SK-N-SH (cell line): ENCODE data around the gene ALOXE3. TPM values are rescaled to one million over a fixed set of nuclear protein-coding genes. Genes with fewer than 3 reads are reported as not detected.

Experiments used
- CTCF ChIA-PET: fragments of 300-600, 350-600 bp; formaldehyde crosslinking; extraction: SDS; loops from one replicate; lab custom pipeline; 2021; lab: Yijun Ruan, JAX
- POLR2A ChIA-PET: fragments of 350-600 bp; sonication (Branson Sonifier 250); formaldehyde crosslinking; extraction: SDS; loops from one replicate; lab custom pipeline; 2020; ENCODE audit warnings: antibody characterized with exemption, inconsistent platforms; lab: Yijun Ruan, JAX
- DNase-seq: peaks from one replicate; pipeline ENCODE4 v3.0.0; 2012
- H2AFZ ChIP-seq: fragments of 200-600 bp; sonication (generic); 2 replicates; pipeline ENCODE4 v1.8.1; 2016; ENCODE audit warnings: antibody characterized with exemption, mild to moderate bottlenecking, low read depth
- H3F3A ChIP-seq: fragments of 200-600 bp; sonication (generic); replicated peaks from 2 replicates; pipeline ENCODE3; 2016; ENCODE audit warnings: antibody characterized with exemption, mild to moderate bottlenecking; ENCODE audit not compliant: insufficient read depth
- H3K27ac ChIP-seq, 2 experiments: fragments of 200-500 bp in 1 of 2; fragments of 200-600 bp in 1 of 2; sonication (Bioruptor generic) in 1 of 2; sonication (generic), shearing (Covaris generic) in 1 of 2; 2 replicates each; pipeline versions ENCODE4 v1.5.1 to v1.6.1; 2014 to 2016; ENCODE audit warnings: low read depth in 2 of 2, inconsistent platforms in 1 of 2, low read length in 1 of 2, mild to moderate bottlenecking in 1 of 2, mixed read lengths in 1 of 2
- H3K27me3 ChIP-seq: fragments of 200-600 bp; sonication (generic), shearing (Covaris generic); 2 replicates; pipeline ENCODE4 v1.6.1; 2016; ENCODE audit warnings: mixed run types; ENCODE audit not compliant: insufficient read depth
- H3K36me3 ChIP-seq, 2 experiments: fragments of 200-500 bp in 1 of 2; fragments of 200-600 bp in 1 of 2; sonication (Bioruptor generic) in 1 of 2; sonication (generic) in 1 of 2; replicated peaks in 1 of 2; 2 replicates each; pipeline versions ENCODE3 to v1.5.1; 2014 to 2016; ENCODE audit warnings: low read length in 1 of 2, mild to moderate bottlenecking in 1 of 2; ENCODE audit not compliant: insufficient read depth in 2 of 2, control insufficient read depth in 1 of 2
- H3K4me1 ChIP-seq, 2 experiments: fragments of 200-500 bp in 1 of 2; fragments of 200-600 bp in 1 of 2; sonication (Bioruptor generic) in 1 of 2; sonication (generic), shearing (Covaris generic) in 1 of 2; 2 replicates each; pipeline versions ENCODE4 v1.5.1 to v1.6.1; 2014 to 2016; ENCODE audit warnings: low read depth in 1 of 2, low read length in 1 of 2, mixed run types in 1 of 2; ENCODE audit not compliant: insufficient read depth in 2 of 2, control insufficient read depth in 1 of 2
- H3K4me2 ChIP-seq: fragments of 200-600 bp; sonication (generic), shearing (Covaris generic); 2 replicates; pipeline ENCODE4 v1.6.1; 2017; ENCODE audit warnings: mixed run types
- H3K4me3 ChIP-seq, 2 experiments: fragments of 200-500 bp in 1 of 2; fragments of 200-600 bp in 1 of 2; sonication (Bioruptor generic) in 1 of 2; sonication (generic), shearing (Covaris generic) in 1 of 2; 2 replicates each; pipeline versions ENCODE4 v1.5.1 to v1.8.1; 2014 to 2016; ENCODE audit warnings: low read depth in 2 of 2, inconsistent platforms in 1 of 2, low read length in 1 of 2, mild to moderate bottlenecking in 1 of 2, mixed read lengths in 1 of 2, moderate library complexity in 1 of 2
- H3K79me2 ChIP-seq: fragments of 200-600 bp; sonication (generic); 2 replicates; pipeline ENCODE4 v1.8.1; 2017; ENCODE audit warnings: mild to moderate bottlenecking; ENCODE audit not compliant: insufficient read depth
- H3K9ac ChIP-seq: fragments of 200-600 bp; sonication (generic); 2 replicates; pipeline ENCODE4 v1.6.1; 2017; ENCODE audit warnings: mixed run types
- H3K9me2 ChIP-seq: fragments of 200-600 bp; sonication (generic); 2 replicates; pipeline ENCODE4 v1.6.1; 2017; ENCODE audit warnings: mixed run types
- H3K9me3 ChIP-seq: fragments of 200-600 bp; sonication (generic); 2 replicates; pipeline ENCODE4 v1.6.1; 2017; ENCODE audit warnings: mixed run types, mild to moderate bottlenecking, moderate library complexity
- H4K20me1 ChIP-seq: fragments of 200-600 bp; sonication (generic); 2 replicates; pipeline ENCODE4 v1.6.1; 2017; ENCODE audit warnings: mild to moderate bottlenecking, mixed run types; ENCODE audit not compliant: insufficient read depth
- CTCF ChIP-seq: fragments of 200-600 bp; sonication (generic); IDR thresholded peaks from 2 replicates; pipeline ENCODE4 v1.6.1; 2017; ENCODE audit warnings: antibody characterized with exemption, mild to moderate bottlenecking, moderate library complexity
- EP300 ChIP-seq, 2 experiments: IDR thresholded peaks; 2 replicates each; pipeline versions ENCODE4 v1.4.0 to v1.6.1; 2012; ENCODE audit warnings: borderline replicate concordance in 1 of 2, low read depth in 1 of 2, low read length in 1 of 2
- GATA2 ChIP-seq: sonication (generic); formaldehyde crosslinking; IDR thresholded peaks from 2 replicates; pipeline ENCODE4 v1.5.0; 2020; ENCODE audit warnings: mild to moderate bottlenecking, missing genetic modification reagents
- IRF3 ChIP-seq: fragments of 150-350 bp; IDR thresholded peaks from 2 replicates; pipeline ENCODE4 v1.6.1; 2016; ENCODE audit warnings: mild to moderate bottlenecking, low read depth, low read length
- MEF2A ChIP-seq: IDR thresholded peaks from 2 replicates; pipeline ENCODE4 v1.4.0; 2012; ENCODE audit warnings: low read depth, borderline replicate concordance
- NFIC ChIP-seq: IDR thresholded peaks from 2 replicates; pipeline ENCODE4 v1.4.0; 2012; ENCODE audit warnings: borderline replicate concordance
- NRF1 ChIP-seq: IDR thresholded peaks from 2 replicates; pipeline ENCODE4 v1.6.1; 2012; ENCODE audit warnings: low read depth, mild to moderate bottlenecking, low read length
- REST ChIP-seq: IDR thresholded peaks from 2 replicates; pipeline ENCODE4 v1.6.1; 2012; ENCODE audit warnings: mild to moderate bottlenecking, low read depth, low read length, moderate library complexity
- RFX5 ChIP-seq: IDR thresholded peaks from 2 replicates; pipeline ENCODE4 v1.6.1; 2012; ENCODE audit warnings: mild to moderate bottlenecking, improper control_type of control experiment, low read length
- RXRA ChIP-seq: IDR thresholded peaks from 2 replicates; pipeline ENCODE4 v1.4.0; 2012; ENCODE audit warnings: low read depth, mild to moderate bottlenecking, borderline replicate concordance
- SIN3A ChIP-seq: IDR thresholded peaks from 2 replicates; pipeline ENCODE4 v1.6.1; 2012; ENCODE audit warnings: low read depth, mild to moderate bottlenecking, low read length, moderate library complexity, borderline replicate concordance
- TAF1 ChIP-seq: IDR thresholded peaks from 2 replicates; pipeline ENCODE4 v1.6.1; 2012; ENCODE audit warnings: low read depth, mild to moderate bottlenecking, low read length, moderate library complexity, borderline replicate concordance
- TCF12 ChIP-seq: IDR thresholded peaks from 2 replicates; pipeline ENCODE4 v1.4.0; 2012
- YY1 ChIP-seq: IDR thresholded peaks from 2 replicates; pipeline ENCODE4 v1.4.0; 2012; ENCODE audit warnings: low read depth, mild to moderate bottlenecking
- WGBS: methylation state at CpG from one replicate; pipeline ENCODE4 v1.1.6; 2017; ENCODE audit warnings: low lambda C conversion rate; 5-methylcytosine and 5-hydroxymethylcytosine counted together
- polyA plus RNA-seq, 3 experiments: library from polyadenylated mRNA; depleted of rRNA; stranded (reverse); fragments of >200 nt; gene quantifications; 2 replicates each; pipeline ENCODE4 v1.2.3, GENCODE V29; 2012
- TF ChIP-seq, protein P1 (sequence below): IDR thresholded peaks from 2 replicates; pipeline ENCODE4 v1.4.0; 2012; ENCODE audit warnings: low read depth, borderline replicate concordance
- TF ChIP-seq, protein P2 (sequence below): IDR thresholded peaks from 2 replicates; pipeline ENCODE4; 2012
- TF ChIP-seq, protein P3 (sequence below): IDR thresholded peaks from 2 replicates; pipeline ENCODE4 v1.4.0; 2012; ENCODE audit warnings: low read depth, borderline replicate concordance
- TF ChIP-seq, protein P4 (sequence below): fragments of 150-350 bp; IDR thresholded peaks from 2 replicates; pipeline ENCODE4 v1.6.1; 2017; ENCODE audit warnings: antibody characterized with exemption, low read length, low read depth, borderline replicate concordance

ALOXE3 gene
- polyA plus RNA-seq, 1 of the 3 experiments (the other 2 are of a cell fraction) = 0.46 TPM

DNA sequence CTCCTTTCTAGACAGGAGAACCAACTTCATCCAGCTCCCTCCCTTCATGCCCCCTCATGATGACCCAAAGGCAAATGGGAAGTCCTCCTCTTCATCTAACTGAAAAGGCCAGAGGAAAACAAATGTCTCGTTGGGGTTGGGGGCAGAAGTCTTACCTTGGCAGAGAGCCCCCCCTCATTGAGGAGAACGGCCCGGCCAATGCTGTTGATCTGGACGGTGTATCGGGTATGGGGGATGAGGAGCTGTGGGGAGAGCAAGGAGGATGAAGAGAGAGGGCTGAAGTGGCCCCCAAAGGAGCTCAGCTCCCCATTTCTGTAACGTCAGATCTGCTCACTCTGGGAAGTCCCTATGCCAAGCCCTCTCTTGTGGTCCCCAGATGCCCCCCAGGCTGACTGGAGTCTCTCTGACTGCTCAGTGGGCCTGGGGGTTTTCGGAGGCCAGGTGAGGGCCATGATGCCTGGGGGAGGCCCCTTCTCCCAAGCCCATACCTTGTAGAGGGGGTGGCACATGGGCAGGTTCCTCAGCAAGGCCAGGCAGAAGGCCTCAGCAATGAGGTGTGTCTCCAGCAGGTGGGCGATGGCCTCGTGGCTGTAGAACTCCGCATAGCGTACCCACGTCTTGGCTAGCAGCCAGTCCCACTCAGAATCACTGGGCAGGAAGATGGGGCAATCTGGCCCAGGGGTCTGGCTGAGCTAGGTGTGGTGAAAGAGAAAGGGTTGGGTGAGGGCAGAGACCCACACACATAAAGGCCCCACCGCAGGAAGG is 41.6 kb downstream of the ALOXE3 start:
- Histone ChIP-seq H3K27ac (no peak overlapping the region), H3K27me3 (peaks cover 47% of the 10 kb centered on the region), H2AFZ (no peak overlapping the region), H3K36me3 (no peaks in the 10 kb centered on the region), H3K4me2 (no peak overlapping the region), H3F3A (no peaks in the 10 kb centered on the region), H3K9ac (no peak overlapping the region), H4K20me1 (no peaks in the 10 kb centered on the region), H3K4me3 (no peak overlapping the region), H3K9me2 (no peaks in the 10 kb centered on the region), H3K4me1 (peaks cover 0 to 14% of the 10 kb centered on the region in 2 experiments; a peak in 1 of 4 replicates), H3K9me3 (no peaks in the 10 kb centered on the region), H3K79me2 (no peaks in the 10 kb centered on the region)
- WGBS = 72% methylated on average over 10 of the region's 13 CpGs
- no peak for DNase-seq
- no peak for TF ChIP-seq GATA2
- TF ChIP-seq NRF1 = no peak
- no peak for TF ChIP-seq TCF12
- no peak for TF ChIP-seq MEF2A
- no peak for TF ChIP-seq IRF3
- no peak for TF ChIP-seq RXRA
- no peak for TF ChIP-seq SIN3A
- TF ChIP-seq, protein P1, sequence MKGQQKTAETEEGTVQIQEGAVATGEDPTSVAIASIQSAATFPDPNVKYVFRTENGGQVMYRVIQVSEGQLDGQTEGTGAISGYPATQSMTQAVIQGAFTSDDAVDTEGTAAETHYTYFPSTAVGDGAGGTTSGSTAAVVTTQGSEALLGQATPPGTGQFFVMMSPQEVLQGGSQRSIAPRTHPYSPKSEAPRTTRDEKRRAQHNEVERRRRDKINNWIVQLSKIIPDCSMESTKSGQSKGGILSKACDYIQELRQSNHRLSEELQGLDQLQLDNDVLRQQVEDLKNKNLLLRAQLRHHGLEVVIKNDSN = no peak
- TF ChIP-seq EP300 (IDR thresholded peaks at IDR 0.05; ENCODE audit: borderline replicate concordance in 1 of 2, low read depth in 1 of 2, low read length in 1 of 2) = no peak
- TF ChIP-seq YY1 = no peak
- no peak for TF ChIP-seq CTCF
- no peak for TF ChIP-seq TAF1
- TF ChIP-seq, protein P2, sequence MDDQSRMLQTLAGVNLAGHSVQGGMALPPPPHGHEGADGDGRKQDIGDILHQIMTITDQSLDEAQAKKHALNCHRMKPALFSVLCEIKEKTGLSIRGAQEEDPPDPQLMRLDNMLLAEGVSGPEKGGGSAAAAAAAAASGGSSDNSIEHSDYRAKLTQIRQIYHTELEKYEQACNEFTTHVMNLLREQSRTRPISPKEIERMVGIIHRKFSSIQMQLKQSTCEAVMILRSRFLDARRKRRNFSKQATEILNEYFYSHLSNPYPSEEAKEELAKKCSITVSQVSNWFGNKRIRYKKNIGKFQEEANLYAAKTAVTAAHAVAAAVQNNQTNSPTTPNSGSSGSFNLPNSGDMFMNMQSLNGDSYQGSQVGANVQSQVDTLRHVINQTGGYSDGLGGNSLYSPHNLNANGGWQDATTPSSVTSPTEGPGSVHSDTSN = no peak
- TF ChIP-seq, protein P3, sequence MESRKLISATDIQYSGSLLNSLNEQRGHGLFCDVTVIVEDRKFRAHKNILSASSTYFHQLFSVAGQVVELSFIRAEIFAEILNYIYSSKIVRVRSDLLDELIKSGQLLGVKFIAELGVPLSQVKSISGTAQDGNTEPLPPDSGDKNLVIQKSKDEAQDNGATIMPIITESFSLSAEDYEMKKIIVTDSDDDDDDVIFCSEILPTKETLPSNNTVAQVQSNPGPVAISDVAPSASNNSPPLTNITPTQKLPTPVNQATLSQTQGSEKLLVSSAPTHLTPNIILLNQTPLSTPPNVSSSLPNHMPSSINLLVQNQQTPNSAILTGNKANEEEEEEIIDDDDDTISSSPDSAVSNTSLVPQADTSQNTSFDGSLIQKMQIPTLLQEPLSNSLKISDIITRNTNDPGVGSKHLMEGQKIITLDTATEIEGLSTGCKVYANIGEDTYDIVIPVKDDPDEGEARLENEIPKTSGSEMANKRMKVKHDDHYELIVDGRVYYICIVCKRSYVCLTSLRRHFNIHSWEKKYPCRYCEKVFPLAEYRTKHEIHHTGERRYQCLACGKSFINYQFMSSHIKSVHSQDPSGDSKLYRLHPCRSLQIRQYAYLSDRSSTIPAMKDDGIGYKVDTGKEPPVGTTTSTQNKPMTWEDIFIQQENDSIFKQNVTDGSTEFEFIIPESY = no peak
- no peak for TF ChIP-seq REST
- TF ChIP-seq RFX5 = no peak
- TF ChIP-seq NFIC = no peak
- TF ChIP-seq, protein P4, sequence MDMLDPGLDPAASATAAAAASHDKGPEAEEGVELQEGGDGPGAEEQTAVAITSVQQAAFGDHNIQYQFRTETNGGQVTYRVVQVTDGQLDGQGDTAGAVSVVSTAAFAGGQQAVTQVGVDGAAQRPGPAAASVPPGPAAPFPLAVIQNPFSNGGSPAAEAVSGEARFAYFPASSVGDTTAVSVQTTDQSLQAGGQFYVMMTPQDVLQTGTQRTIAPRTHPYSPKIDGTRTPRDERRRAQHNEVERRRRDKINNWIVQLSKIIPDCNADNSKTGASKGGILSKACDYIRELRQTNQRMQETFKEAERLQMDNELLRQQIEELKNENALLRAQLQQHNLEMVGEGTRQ = no peak
- POLR2A ChIA-PET = no interaction called here
- CTCF ChIA-PET = interaction anchor here (0.9 to 20.8 kb wide), 6 partner anchors 12 to 401 kb away, joined by 3 to 390 read pairs (median 50); partner anchors contain the start of genes ALOX12B and ALOXE3
